Tibial nerve (tissue), 3 donors: ENCODE data around the gene ZCCHC10.

Experiments used
- CTCF ChIP-seq, 5 experiments: fragments of 200-600 bp in 3 of 5; fragments of 450-650 bp in 2 of 5; sonication (generic) in 3 of 5; IDR thresholded peaks; one replicate each; pipeline ENCODE4 v1.5.1; 2016 to 2019; ENCODE audit warnings: antibody characterized with exemption in 5 of 5, mild to moderate bottlenecking in 3 of 5, moderate library complexity in 2 of 5
- POLR2A ChIP-seq, 2 donors: fragments of 450-650 bp; IDR thresholded peaks; one replicate each; pipeline ENCODE4 v1.6.1; 2017; ENCODE audit warnings: antibody characterized with exemption in 2 of 2, mild to moderate bottlenecking in 2 of 2, moderate library complexity in 2 of 2

GRCh38 chr5:133041910-133042309 is 15.6 kb upstream of the ZCCHC10 start:
- TF ChIP-seq CTCF (IDR thresholded peaks at IDR 0.05) (no peak), POLR2A (IDR thresholded peaks at IDR 0.05) (no peak)
